H1 (cell line): ENCODE results near the gene KMT5C. TPM values are rescaled to one million over a fixed set of nuclear protein-coding genes. Genes with fewer than 3 reads are reported as not detected.

ENCODE experiments used
- CTCF ChIA-PET: fragments of 300-600 bp; sonication (Branson Sonifier 250); formaldehyde crosslinking; loops from one replicate; lab custom pipeline; 2021; ENCODE audit not compliant: partially characterized antibody; lab: Charles Lee
- POLR2A ChIA-PET: fragments of 300-600 bp; sonication (Branson Sonifier 250); formaldehyde crosslinking; loops from one replicate; lab custom pipeline; 2021; ENCODE audit warnings: inconsistent platforms; ENCODE audit not compliant: partially characterized antibody; lab: Charles Lee
- DNase-seq, 2 experiments: peaks; one replicate each; pipeline versions ENCODE4 v3.0.0 to v3.0.0-alpha.2; 2010 to 2022; ENCODE audit warnings: low spot score in 2 of 2, low read depth in 1 of 2, mixed read lengths in 1 of 2
- FAIRE-seq: peaks from 2 replicates; lab custom pipeline; 2011; peaks lifted over from hg19 to GRCh38; lab: Jason Lieb, UNC
- H2AFZ ChIP-seq: 2 replicates; pipeline ENCODE4 v1.8.1; 2012; ENCODE audit warnings: low read length, inconsistent platforms
- H2AK5ac ChIP-seq: 2 replicates; pipeline ENCODE4 v1.6.1; 2013; ENCODE audit warnings: low read depth, low read length
- H2BK120ac ChIP-seq: replicated peaks from 2 replicates; pipeline ENCODE3; 2013; ENCODE audit warnings: low read depth, low read length, inconsistent platforms
- H2BK12ac ChIP-seq: 2 replicates; pipeline ENCODE4 v1.6.1; 2013; ENCODE audit warnings: low read depth, low read length
- H2BK15ac ChIP-seq: 2 replicates; pipeline ENCODE4 v1.6.1; 2013; ENCODE audit warnings: low read length
- H2BK20ac ChIP-seq: 2 replicates; pipeline ENCODE4 v1.6.1; 2013; ENCODE audit warnings: low read length
- H2BK5ac ChIP-seq: 2 replicates; pipeline ENCODE4 v1.6.1; 2013; ENCODE audit warnings: low read depth, low read length
- H3K14ac ChIP-seq: 2 replicates; pipeline ENCODE4 v1.6.1; 2013; ENCODE audit warnings: inconsistent platforms; ENCODE audit not compliant: insufficient read length
- H3K18ac ChIP-seq: 2 replicates; pipeline ENCODE4 v1.6.1; 2013; ENCODE audit warnings: low read length; ENCODE audit errors: extremely low read depth
- H3K23ac ChIP-seq: 2 replicates; pipeline ENCODE4 v1.6.1; 2013; ENCODE audit warnings: inconsistent platforms; ENCODE audit not compliant: insufficient read length
- H3K23me2 ChIP-seq: 2 replicates; pipeline ENCODE4 v1.6.1; 2013; ENCODE audit warnings: low read depth, low read length
- H3K27ac ChIP-seq: 2 replicates; pipeline ENCODE4 v1.6.1; 2011; ENCODE audit warnings: low read depth, low read length, inconsistent platforms
- H3K27me3 ChIP-seq, 4 experiments: replicated peaks in 1 of 4; 1 replicate in 1 of 4; 2 replicates in 3 of 4; pipeline versions ENCODE4 v1.6.1 to v1.8.1; 2011 to 2013; ENCODE audit warnings: low read length in 3 of 4, mild to moderate bottlenecking in 3 of 4, inconsistent platforms in 2 of 4, mixed read lengths in 2 of 4, moderate library complexity in 1 of 4; ENCODE audit not compliant: control insufficient read depth in 3 of 4, insufficient read depth in 3 of 4; ENCODE audit errors: extremely low read depth in 1 of 4
- H3K36me3 ChIP-seq, 4 experiments: 2 replicates each; pipeline versions ENCODE4 v1.6.1 to v1.8.1; 2011 to 2013; ENCODE audit warnings: mild to moderate bottlenecking in 4 of 4, low read length in 3 of 4, moderate library complexity in 2 of 4, control low read depth in 1 of 4, inconsistent platforms in 1 of 4; ENCODE audit not compliant: insufficient read depth in 4 of 4, control insufficient read depth in 2 of 4
- H3K4ac ChIP-seq: replicated peaks from 2 replicates; pipeline ENCODE3; 2013; ENCODE audit warnings: low read length, low read depth, mixed read lengths, inconsistent platforms; ENCODE audit not compliant: insufficient read length
- H3K4me1 ChIP-seq, 4 experiments: replicated peaks in 1 of 4; 1 replicate in 1 of 4; 2 replicates in 3 of 4; pipeline versions ENCODE4 v1.6.1 to v1.8.1; 2011 to 2013; ENCODE audit warnings: low read length in 3 of 4, inconsistent platforms in 2 of 4, mixed read lengths in 1 of 4; ENCODE audit not compliant: insufficient read depth in 4 of 4, control insufficient read depth in 3 of 4
- H3K4me2 ChIP-seq, 2 experiments: 2 replicates each; pipeline versions ENCODE4 v1.6.1 to v1.8.1; 2011 to 2013; ENCODE audit warnings: low read depth in 2 of 2, low read length in 2 of 2, control low read depth in 1 of 2, inconsistent platforms in 1 of 2, mild to moderate bottlenecking in 1 of 2; ENCODE audit not compliant: insufficient read depth in 1 of 2
- H3K4me3 ChIP-seq, 4 experiments: fragments of 200-600, 300-600 bp in 1 of 4; sonication (generic), shearing (Covaris generic), sonication (Bioruptor Twin) in 1 of 4; 2 replicates each; pipeline versions ENCODE4 v1.5.1 to v1.8.1; 2011 to 2016; ENCODE audit warnings: low read length in 4 of 4, low read depth in 3 of 4, control low read depth in 2 of 4, inconsistent platforms in 2 of 4, mild to moderate bottlenecking in 2 of 4, mixed read lengths in 1 of 4, moderate library complexity in 1 of 4; ENCODE audit not compliant: insufficient read depth in 2 of 4; ENCODE audit errors: extremely low read depth in 1 of 4
- H3K56ac ChIP-seq: replicated peaks from 2 replicates; pipeline ENCODE3; 2013; ENCODE audit warnings: low read depth, mild to moderate bottlenecking, mixed read lengths, low read length, inconsistent platforms; ENCODE audit not compliant: insufficient read length
- H3K79me1 ChIP-seq: 2 replicates; pipeline ENCODE4 v1.6.1; 2013; ENCODE audit warnings: low read depth, low read length, control low read depth
- H3K79me2 ChIP-seq, 2 experiments: 2 replicates each; pipeline versions ENCODE4 v1.6.1 to v1.8.1; 2012 to 2013; ENCODE audit warnings: low read length in 2 of 2, mild to moderate bottlenecking in 2 of 2, inconsistent platforms in 1 of 2; ENCODE audit not compliant: insufficient read depth in 2 of 2, control insufficient read depth in 1 of 2
- H3K9ac ChIP-seq, 4 experiments: replicated peaks in 1 of 4; 1 replicate in 1 of 4; 2 replicates in 3 of 4; pipeline versions ENCODE4 v1.6.1 to v1.8.1; 2011 to 2013; ENCODE audit warnings: low read depth in 3 of 4, low read length in 3 of 4, control low read depth in 2 of 4, mild to moderate bottlenecking in 2 of 4, moderate library complexity in 2 of 4, inconsistent platforms in 1 of 4; ENCODE audit errors: extremely low read depth in 1 of 4
- H3K9me3 ChIP-seq, 2 experiments: 2 replicates each; pipeline versions ENCODE4 v1.6.1 to v1.8.1; 2012 to 2013; ENCODE audit warnings: mild to moderate bottlenecking in 2 of 2, moderate library complexity in 2 of 2, control low read depth in 1 of 2, inconsistent platforms in 1 of 2, low read depth in 1 of 2, low read length in 1 of 2, mixed read lengths in 1 of 2; ENCODE audit not compliant: insufficient read depth in 2 of 2
- H4K20me1 ChIP-seq, 2 experiments: replicated peaks in 1 of 2; 2 replicates each; pipeline versions ENCODE3 to v1.8.1; 2011 to 2013; ENCODE audit warnings: inconsistent platforms in 2 of 2, low read length in 2 of 2, mild to moderate bottlenecking in 1 of 2; ENCODE audit not compliant: insufficient read depth in 2 of 2, control insufficient read depth in 1 of 2
- H4K5ac ChIP-seq: 2 replicates; pipeline ENCODE4 v1.6.1; 2013; ENCODE audit warnings: low read length, low read depth, mixed read lengths, inconsistent platforms; ENCODE audit not compliant: insufficient read length
- H4K8ac ChIP-seq: 2 replicates; pipeline ENCODE4 v1.8.0; 2013; ENCODE audit warnings: mild to moderate bottlenecking, moderate library complexity, low read length, inconsistent platforms; ENCODE audit not compliant: insufficient read depth; ENCODE audit errors: extremely low read depth
- H4K91ac ChIP-seq: replicated peaks from 2 replicates; pipeline ENCODE3; 2013; ENCODE audit warnings: low read length, mixed read lengths, inconsistent platforms; ENCODE audit not compliant: insufficient read length
- CREB1 ChIP-seq: IDR thresholded peaks from 2 replicates; pipeline ENCODE4 v1.6.1; 2012; ENCODE audit warnings: inconsistent platforms
- GTF2F1 ChIP-seq: IDR thresholded peaks from 2 replicates; pipeline ENCODE4 v1.6.1; 2012; ENCODE audit warnings: low read depth, low read length, improper control_type of control experiment, borderline replicate concordance
- HDAC2 ChIP-seq, 2 experiments: fragments of 300-600 bp in 1 of 2; sonication (generic) in 1 of 2; IDR thresholded peaks; 2 replicates each; pipeline ENCODE4 v1.6.1; 2011 to 2012; ENCODE audit warnings: low read depth in 2 of 2, low read length in 2 of 2, mild to moderate bottlenecking in 2 of 2, moderate library complexity in 2 of 2, borderline replicate concordance in 1 of 2, inconsistent platforms in 1 of 2
- JUND ChIP-seq: IDR thresholded peaks from 2 replicates; pipeline ENCODE4 v1.6.1; 2011; ENCODE audit warnings: mild to moderate bottlenecking, improper control_type of control experiment, low read length
- KDM1A ChIP-seq: fragments of 200-600, 300-600 bp; sonication (generic); IDR thresholded peaks from 2 replicates; pipeline ENCODE4 v1.7.1; 2016; ENCODE audit warnings: mild to moderate bottlenecking, low read length, borderline replicate concordance
- KDM5A ChIP-seq: fragments of 200-600 bp; IDR thresholded peaks from 2 replicates; pipeline ENCODE4 v1.7.1; 2012; ENCODE audit warnings: mild to moderate bottlenecking, low read length, inconsistent platforms, mixed read lengths
- NANOG ChIP-seq: IDR thresholded peaks from 2 replicates; pipeline ENCODE4 v1.6.1; 2011; ENCODE audit warnings: low read length, low read depth, mild to moderate bottlenecking, inconsistent platforms; ENCODE audit not compliant: insufficient read depth, poor library complexity, severe bottlenecking
- SIRT6 ChIP-seq: IDR thresholded peaks from one replicate; pipeline ENCODE4 v1.7.1; 2012; ENCODE audit warnings: low read length, inconsistent platforms
- SP2 ChIP-seq: IDR thresholded peaks from 2 replicates; pipeline ENCODE4 v1.6.1; 2012; ENCODE audit warnings: mild to moderate bottlenecking, low read length, inconsistent platforms
- TEAD4 ChIP-seq: IDR thresholded peaks from 2 replicates; pipeline ENCODE4 v1.6.1; 2012; ENCODE audit warnings: low read depth, low read length, inconsistent platforms, mixed read lengths
- ZNF274 ChIP-seq: IDR thresholded peaks from 2 replicates; pipeline ENCODE4 v1.7.0; 2012; ENCODE audit warnings: low read length, borderline replicate concordance; ENCODE audit errors: extremely low read depth
- WGBS, 2 experiments: shearing (Covaris generic) in 1 of 2; methylation state at CpG; one replicate each; pipeline versions ENCODE4 v1.1.6 to v1.1.7; 2013 to 2015; ENCODE audit warnings: low lambda C conversion rate in 2 of 2, mixed read lengths in 2 of 2, inconsistent platforms in 1 of 2, low coverage in 1 of 2, missing lambda C conversion rate in 1 of 2; ENCODE audit not compliant: insufficient replicate concordance in 2 of 2, insufficient coverage in 1 of 2, insufficient read length in 1 of 2; ENCODE audit errors: extremely low coverage in 1 of 2, missing lambda C conversion rate in 1 of 2; 5-methylcytosine and 5-hydroxymethylcytosine counted together
- polyA plus RNA-seq, 7 experiments: library from polyadenylated mRNA; depleted of rRNA in 3 of 7; stranded (reverse) in 5 of 7; unstranded in 2 of 7; fragments of >200 nt in 5 of 7; fragments of 200-250 nt in 2 of 7; gene quantifications; 1 replicate in 5 of 7; 2 replicates in 1 of 7; 4 replicates in 1 of 7; pipeline versions ENCODE4 v1.2.1 to v1.2.3, GENCODE V29; 2011 to 2013; ENCODE audit warnings: missing spikeins in 2 of 7, mixed read lengths in 2 of 7
- total RNA-seq: library from RNA; stranded (reverse); fragmentation: NEBNext Ultra II Directional; extraction: Animal tissue kit (Norgen Biotek cat#: 25700); gene quantifications from 2 replicates; pipeline ENCODE4 v1.2.1, GENCODE V29; 2021
- TF ChIP-seq, protein P1 (sequence below): IDR thresholded peaks from 2 replicates; pipeline ENCODE4 v1.6.1; 2012; ENCODE audit warnings: inconsistent platforms

Gene KMT5C
- total and polyA plus RNA-seq, 2 of the 8 experiments (the other 6 are each of a cell fraction or from before 2014, with no cell fraction given) = 24.9 to 31.5 TPM

DNA sequence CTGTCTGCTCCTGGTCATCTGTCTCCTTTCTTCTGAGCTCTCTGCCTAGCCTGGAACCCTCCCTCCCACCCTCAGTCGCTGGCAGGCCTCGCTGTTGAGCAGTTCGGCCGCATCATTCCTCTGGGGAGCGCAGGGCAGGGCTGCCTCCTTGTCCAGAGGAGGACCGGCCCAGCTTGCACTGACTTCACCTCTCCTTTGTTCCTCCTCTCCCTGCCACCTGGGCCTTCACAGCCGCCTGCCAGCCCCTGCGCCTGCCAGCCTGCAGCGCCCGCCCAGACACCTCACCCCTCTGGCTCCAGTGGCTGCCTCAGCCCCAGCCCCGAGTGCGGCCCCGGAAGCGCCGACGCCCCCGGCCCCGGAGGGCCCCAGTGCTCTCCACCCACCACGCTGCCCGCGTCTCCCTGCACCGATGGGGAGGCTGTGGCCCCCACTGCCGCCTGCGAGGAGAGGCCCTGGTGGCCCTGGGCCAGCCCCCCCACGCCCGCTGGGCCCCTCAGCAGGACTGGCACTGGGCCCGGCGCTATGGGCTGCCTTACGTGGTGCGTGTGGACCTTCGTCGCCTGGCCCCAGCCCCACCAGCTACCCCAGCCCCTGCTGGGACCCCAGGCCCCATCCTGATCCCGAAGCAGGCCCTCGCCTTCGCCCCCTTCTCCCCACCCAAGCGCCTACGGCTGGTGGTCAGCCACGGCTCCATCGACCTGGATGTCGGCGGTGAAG lies 7.2 kb downstream of the KMT5C start:
- no peak for FAIRE-seq
- Histone ChIP-seq H2BK120ac (no peak overlapping the region), H2AK5ac (no peak overlapping the region)
- TF ChIP-seq SIRT6 (no peak), JUND (no peak), KDM5A (no peak), CREB1 (no peak), GTF2F1 (no peak), HDAC2 (IDR thresholded peaks at IDR 0.05; ENCODE audit: borderline replicate concordance in 1 of 2, low read depth in 2 of 2, low read length in 2 of 2) (no peak), NANOG (no peak), SP2 (no peak), KDM1A (no peak), TEAD4 (no peak), ZNF274 (no peak)
- TF ChIP-seq, protein P1, sequence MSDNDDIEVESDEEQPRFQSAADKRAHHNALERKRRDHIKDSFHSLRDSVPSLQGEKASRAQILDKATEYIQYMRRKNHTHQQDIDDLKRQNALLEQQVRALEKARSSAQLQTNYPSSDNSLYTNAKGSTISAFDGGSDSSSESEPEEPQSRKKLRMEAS = no peak

More for the DNA sequence above, 7.2 kb downstream of the KMT5C start:
- H3K27me3 ChIP-seq = peaks cover 0 to 4% (median 2%) of the 10 kb centered on the region in 4 experiments; a peak in 3 of 7 replicates
- no peak overlapping the region for H2BK12ac ChIP-seq
- H4K8ac ChIP-seq = 0 out of 2 replicates have a peak overlapping the region, but pooled peaks have one; percentile 32
- H3K9me3 ChIP-seq = no peaks in the 10 kb centered on the region
- no peak overlapping the region for H4K91ac ChIP-seq
- peaks cover 11 to 38% (median 27%) of the 10 kb centered on the region in 4 experiments for H3K4me1 ChIP-seq
- peaks cover 0 to 2% of the 10 kb centered on the region in 2 experiments for H4K20me1 ChIP-seq
- peak overlapping the region; percentile 21 for H4K5ac ChIP-seq
- H3K18ac ChIP-seq = no peak overlapping the region; the same call in 1 of the 2 replicates
- H2BK5ac ChIP-seq = no peak overlapping the region
- ChIA-PET CTCF (interaction anchor here (0.6 to 2.9 kb wide), 5 partner anchors 10 to 77 kb away, joined by 3 to 11 read pairs (median 3); no protein-coding TSS in a partner anchor), POLR2A (interaction anchor here (0.6 to 7.9 kb wide), 12 partner anchors 8 to 156 kb away, joined by 3 to 58 read pairs (median 5); partner anchors contain the start of genes IL11, TMEM238 and UBE2S)
- no peak overlapping the region for H3K4ac ChIP-seq
- peaks cover 1% of the 10 kb centered on the region; the same call in 1 of the 2 replicates for H3K23me2 ChIP-seq
- H2BK20ac ChIP-seq = no peak overlapping the region
- H3K36me3 ChIP-seq = peaks cover 0 to 58% (median 19%) of the 10 kb centered on the region in 4 experiments; a peak in 4 of 8 replicates
- H3K9ac ChIP-seq = no peak overlapping the region
- H3K4me2 ChIP-seq = no peak overlapping the region
- no peak overlapping the region; the same call in 1 of the 2 replicates for H2BK15ac ChIP-seq
- no peaks in the 10 kb centered on the region for H3K79me2 ChIP-seq
- DNase-seq = no peak
- H3K56ac ChIP-seq = no peak overlapping the region
- no peaks in the 10 kb centered on the region; the same call in 1 of the 2 replicates for H3K79me1 ChIP-seq
- H3K23ac ChIP-seq = no peak overlapping the region
- WGBS, 2 experiments = 86% methylated on average over 18 of the region's 41 CpGs; no CpG with 5 or more reads in 1 of the 2 experiments
- H3K14ac ChIP-seq = no peak overlapping the region
- H3K27ac ChIP-seq = no peak overlapping the region; the same call in 1 of the 2 replicates
- H2AFZ ChIP-seq = no peak overlapping the region
- no peak overlapping the region for H3K4me3 ChIP-seq
